ENCODE data around the gene NTM.

Gene NTM

DNA sequence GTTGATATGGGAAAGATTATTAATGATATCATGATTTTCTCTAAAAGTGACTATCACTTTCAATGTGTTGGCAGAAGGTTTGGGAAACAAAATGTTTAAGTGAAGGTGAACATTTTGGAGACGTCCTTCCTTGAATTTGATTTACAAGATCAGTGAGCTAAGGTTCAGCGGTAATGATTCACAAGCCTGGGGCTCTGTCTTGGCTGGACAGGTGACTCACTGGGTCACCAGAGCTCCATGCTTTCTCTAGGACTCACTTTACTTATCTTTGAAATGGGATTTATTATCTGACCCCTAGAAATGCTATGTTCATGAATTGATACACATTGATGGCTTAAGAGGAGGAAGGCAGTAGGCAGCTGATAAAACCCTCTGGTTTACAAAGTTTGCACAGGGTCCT lies 437.5 kb downstream of the NTM start:
- DNase-seq: no peak

DNA sequence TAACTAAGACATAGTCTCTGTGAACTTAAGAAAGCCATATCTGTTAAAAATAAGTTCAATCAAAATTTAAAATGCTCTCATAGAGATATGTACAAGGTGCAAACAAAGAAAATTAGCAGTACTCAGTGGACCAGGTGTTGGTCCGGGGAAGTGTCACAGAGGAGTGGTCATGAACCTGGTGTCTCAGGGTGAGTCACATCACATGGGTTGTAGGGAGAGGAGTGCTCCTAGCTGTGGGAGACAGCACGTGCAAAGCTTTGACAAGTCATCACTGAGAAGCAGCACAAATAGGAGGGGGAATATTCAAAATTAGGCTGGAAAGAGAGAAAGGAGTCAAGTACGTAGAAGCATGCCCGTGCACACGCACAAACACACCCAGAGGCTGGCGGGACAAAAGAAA lies 438.1 kb downstream of the NTM start:
- no peak for DNase-seq

DNA sequence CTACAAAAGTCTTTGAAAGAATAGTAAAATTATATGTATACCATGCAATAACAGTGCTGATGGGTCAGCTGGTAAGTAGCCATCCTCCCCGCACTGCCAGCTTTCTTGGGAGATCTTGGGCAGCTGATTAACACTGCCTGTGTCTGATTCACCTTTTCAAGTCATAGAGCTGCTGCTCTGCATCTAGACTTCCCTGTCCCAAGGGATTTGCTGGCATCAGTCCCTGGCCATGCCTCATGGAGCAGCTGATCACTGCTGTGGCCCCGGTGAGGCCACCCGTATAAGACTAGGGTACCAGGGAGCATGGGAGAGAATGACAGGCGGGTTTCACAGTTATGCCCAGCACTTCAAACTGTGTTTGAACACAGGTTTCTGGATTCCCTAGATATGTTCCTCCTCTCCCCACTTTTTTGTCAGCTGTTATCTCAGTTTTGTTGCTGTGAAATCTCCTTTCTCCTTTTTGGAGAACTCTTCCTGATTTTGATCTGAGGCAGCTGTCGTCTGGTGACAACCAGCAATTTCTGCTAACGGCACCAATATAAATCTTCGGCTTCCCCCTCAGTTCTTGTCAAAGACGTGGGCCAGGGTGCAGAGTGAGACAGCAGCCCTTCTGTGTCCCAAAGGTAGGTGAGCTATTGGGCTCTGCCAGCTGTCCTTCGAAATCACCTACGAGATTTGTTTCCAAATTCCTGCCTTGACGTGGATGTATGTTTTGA lies 438.9 kb downstream of the NTM start:
- DNase-seq: no peak

DNA sequence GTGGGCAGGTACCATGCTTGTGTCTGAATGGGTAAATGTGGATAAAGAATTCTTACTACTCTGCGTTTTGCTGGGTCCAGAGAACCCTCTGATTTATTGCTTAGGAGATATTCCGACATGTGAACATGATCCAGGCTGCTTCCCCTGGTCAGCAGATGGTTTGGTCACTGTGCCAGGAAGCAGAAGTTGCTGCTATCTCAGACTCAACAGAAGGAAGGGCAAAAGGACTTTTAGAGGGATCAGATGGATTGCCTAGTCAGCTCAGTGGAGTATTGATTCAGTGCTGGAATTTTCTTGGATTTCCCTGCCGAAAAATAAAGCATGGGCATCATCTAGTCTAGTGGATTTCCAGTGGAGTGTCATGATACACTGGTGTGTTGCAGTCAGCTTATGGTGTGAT lies 440.1 kb downstream of the NTM start:
- no peak for DNase-seq

DNA sequence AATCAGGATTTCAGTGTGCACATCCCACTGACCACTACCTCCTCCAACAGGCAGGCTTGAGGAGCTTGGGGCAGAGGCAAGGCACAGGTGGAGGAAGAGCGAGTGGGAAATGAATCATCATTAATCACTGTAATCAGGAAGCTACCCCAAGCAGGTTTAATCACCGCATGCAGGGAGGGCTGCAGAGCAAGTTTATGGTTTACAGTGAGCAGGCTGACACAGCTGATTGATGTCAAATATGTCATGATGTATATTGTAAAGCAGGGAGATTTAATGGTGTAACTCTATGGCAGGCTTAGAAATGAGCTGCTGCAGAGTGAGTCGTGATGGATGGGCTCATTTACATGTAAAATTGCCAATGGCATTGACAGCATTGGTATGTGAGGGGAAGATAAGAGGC lies 441.0 kb downstream of the NTM start:
- DNase-seq: no peak

DNA sequence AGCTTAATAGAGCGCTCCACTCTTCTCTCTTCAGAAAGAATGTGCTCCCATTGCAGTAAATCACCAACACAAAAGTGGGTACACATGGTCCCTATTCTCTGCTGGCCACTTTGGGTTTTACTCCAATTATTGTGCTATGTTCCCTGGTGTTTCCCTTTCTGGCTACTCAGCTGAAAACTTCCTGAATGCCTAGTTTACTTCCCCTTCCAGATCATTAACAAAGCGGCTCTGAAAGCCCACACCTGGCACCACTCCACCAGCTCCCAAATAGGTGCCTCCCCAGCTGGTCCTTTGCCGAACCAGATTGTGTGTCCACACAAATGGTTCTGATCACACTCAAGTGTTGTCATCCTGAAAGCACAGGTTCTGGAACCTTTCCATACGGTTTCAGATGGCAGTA lies 443.7 kb downstream of the NTM start:
- no peak for DNase-seq

DNA sequence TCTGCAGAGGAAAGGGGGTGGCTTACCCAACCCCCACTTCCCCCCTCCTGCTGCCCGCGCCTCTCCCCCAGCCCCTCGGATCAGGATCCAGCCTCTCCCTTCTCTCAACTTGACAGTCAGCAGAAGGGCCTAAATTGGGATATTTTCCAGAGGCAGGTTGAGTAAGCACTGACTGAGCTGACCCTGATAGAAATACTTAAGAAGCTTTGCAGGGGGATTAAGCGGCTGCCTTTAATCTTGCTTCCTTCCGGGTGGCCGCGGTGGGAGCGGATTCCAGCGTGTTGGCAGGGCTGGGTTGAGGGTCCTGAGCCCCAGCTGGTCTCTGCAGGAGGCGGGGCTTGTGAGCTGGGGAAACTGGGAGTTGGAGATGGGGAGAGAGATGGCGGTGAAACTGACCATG lies 445.2 kb downstream of the NTM start:
- DNase-seq: no peak

DNA sequence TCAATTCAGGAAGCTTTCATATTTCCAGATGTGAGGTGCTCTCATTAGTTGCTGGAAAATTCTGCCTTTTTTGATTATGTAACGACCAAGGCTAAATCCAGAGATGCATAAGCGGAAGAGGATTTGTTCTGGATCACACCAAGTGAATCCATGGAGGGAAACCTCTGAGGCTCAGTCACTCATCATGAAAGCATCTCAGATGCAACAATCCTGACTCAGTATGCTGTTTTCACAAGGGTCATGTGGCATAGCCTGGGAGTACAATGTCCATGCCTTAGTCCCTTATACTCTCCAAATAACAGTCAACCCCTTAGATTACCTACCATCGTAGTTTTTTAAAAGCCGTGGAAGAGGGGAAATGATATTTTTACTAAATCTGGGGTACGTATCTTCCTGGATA lies 445.6 kb downstream of the NTM start:
- no peak for DNase-seq

DNA sequence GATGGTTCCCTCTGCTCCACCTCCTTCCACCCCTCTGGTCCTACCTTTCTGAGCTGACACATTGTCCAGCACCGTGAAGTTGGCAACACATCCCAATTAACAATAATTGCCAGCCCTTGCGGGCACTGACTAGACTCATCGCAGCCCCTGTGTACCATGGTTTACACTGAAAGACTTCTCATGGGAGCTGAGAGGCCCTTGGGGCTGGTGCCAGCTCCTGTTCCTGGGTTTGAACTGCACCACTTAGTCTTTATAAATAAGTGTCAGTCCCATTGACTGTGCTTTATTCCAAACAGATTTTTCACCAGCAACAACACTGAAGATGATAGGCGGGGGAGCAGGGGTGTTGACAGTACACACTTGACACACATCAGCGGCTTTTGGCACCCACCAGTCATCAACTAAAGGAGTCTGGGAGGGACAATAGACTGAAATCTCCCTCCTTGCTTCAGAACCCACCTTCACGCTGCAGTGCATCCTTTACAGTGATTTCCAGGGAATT lies 447.3 kb downstream of the NTM start:
- no peak for DNase-seq

DNA sequence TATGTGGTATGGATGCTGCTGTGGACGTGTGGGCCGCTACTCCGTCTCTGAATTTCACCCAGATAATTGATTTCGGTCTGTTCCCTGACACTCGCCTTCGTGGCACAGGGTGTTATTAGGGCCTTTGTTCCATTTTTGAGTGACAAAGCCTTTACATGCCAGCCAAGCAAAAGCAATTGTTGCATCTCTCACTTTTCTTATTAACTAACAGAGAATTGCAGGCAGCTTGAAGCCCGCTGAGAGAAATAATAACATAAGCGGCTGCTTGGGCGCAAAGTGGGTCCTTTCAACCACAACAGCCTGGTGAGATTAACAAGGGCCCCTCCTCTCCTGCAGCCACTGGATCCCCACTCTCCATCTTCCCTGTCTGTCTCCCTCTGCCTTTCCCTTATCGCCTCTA lies 449.4 kb downstream of the NTM start:
- DNase-seq: no peak

DNA sequence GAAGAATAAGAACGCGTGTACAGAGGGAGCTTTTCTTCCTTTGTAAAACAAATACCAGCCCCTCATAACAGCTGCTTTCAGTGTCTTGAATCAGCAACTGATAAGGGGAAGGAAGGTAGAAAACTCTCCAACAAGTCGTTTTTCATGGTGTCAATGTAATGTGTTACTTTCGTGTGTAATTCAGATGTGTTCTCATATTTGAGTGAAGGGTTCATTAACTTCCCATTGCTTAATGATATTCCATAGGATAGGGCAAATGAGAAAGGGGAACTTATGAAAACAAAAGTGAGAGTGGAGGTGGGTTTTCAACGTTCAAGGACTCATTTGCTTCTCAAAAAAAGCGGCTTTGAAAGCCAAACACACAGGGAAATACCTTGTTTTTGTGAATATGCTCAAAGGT lies 452.1 kb downstream of the NTM start:
- no peak for DNase-seq

DNA sequence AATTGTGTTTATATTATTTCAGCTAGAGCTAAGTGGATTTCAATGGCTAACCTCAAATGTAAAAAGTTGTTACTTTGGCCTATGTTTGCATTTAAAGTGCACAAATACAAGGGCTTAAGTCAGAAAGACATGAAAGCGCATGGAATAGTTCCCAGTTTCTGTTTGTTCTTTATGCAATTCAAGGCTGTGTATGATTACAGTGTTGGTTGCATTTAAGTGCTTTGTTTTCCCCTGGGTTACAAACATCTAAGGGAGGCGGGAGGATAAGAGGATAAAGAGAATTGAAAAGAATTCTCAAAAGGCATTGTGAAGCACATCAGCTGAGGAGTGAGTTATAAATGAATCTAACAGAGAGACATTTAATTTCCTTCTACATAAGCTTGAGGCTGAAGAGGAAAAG lies 453.4 kb downstream of the NTM start:
- no peak for DNase-seq

DNA sequence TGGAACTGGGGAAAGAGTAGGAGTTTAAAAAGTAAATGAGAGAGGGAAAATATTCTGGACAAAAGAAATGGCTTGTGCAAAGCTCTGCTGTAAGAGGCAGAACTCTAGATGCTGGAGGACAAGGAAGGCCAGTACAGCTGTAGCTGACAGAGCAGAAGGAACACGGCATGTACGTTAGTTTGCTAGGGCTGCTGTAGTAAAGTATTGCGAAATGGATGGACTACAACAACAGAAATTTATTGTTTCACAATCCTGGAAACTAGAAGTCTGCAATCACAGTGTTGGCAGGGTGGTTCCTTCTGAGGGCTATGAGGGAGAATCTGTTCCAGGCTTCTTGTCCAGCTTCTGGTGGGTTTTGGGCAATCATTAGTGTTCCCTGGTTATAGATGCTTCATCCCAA lies 454.4 kb downstream of the NTM start:
- DNase-seq: no peak

DNA sequence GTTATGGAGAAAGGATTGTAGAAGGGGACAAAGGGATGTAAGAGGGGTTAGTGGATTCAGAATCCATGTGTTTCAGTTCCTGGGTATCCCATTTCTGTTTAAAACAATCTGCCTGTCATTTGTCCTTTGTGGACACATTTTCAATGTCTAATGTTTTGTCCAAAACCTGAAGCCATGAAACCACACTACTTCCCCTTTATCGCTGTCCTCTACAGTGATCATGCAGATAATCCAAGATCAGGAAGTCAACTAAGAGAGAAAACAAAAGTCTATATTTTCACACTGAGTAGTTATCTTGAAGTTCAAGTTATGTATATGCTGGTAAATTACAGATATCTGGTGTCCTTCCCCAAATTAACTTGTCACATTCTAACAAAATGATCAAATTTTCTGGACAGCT lies 457.0 kb downstream of the NTM start:
- DNase-seq: no peak

DNA sequence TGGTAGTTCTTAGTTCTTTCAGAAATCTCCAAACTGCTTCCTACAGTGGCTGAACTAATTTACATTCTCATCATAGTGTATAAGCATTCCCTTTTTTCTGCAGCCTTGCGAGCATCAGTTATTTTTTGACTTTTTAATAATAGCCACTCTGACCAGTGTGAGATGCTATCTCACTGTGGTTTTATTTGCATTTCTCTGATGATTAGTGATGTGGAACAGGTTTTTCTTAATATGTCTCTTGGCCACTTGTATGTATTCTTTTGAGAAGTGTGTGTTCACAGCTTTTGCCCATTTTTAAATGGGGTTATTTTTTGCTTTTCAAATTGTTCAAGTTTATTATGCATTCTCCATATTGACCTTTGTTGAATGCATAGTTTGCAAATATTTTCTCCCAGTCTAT lies 459.3 kb downstream of the NTM start:
- DNase-seq: no peak

DNA sequence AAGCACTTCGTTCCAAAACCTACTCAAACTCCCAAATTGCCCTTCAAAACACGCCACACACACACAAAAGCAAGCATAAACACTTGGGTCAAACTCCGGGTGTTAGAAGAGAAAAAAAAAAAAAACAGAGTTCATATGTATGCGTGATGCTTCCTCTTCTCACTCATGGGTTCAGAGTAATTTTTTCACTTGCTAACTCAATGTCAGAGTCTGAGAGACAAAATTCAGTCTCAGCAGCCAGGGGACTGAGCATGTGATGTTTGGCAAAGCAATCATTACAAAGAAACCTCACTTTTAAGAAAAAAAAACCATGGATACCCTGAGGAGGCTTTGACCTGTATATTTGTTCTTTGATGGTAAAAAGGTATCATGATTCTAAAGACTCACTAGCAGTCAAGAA lies 461.7 kb downstream of the NTM start:
- no peak for DNase-seq

DNA sequence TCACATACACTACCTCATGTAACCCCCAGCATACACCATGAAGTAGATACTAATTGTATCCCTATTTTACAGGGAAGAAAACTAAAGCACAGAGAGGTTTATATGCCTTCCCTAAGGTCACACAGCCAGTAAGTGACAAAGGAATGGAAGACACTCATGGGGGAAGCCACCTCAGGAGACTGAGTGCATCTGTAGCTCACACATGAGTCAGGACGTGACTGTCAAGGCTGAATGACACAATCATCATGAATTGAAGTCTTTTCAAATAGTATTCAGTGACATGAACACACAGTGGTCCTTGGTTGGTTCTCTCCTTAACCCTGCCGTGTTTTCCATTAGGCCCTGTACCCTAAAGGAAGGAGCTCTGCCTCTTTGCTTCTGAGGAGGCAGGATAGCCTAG lies 463.0 kb downstream of the NTM start:
- DNase-seq: no peak

DNA sequence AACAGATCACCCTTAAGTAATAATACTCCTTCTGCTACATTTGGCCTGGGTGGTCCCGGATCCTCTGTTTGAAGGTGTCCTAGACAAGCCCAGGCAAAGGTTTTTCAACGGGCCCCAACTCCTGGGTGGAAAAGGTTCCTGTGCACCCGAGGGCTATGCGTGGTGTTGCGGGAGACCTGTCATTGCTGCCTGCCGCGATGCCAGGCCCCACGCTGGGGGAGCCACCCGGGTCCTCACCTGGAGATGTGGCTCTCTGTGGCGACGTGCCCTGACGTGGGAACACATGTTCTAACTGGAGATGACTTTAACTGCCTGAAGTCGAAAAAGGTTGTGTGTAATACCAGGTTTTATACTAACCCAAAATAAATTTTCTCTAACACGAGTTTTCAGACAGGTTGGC lies 467.1 kb downstream of the NTM start:
- DNase-seq: no peak

DNA sequence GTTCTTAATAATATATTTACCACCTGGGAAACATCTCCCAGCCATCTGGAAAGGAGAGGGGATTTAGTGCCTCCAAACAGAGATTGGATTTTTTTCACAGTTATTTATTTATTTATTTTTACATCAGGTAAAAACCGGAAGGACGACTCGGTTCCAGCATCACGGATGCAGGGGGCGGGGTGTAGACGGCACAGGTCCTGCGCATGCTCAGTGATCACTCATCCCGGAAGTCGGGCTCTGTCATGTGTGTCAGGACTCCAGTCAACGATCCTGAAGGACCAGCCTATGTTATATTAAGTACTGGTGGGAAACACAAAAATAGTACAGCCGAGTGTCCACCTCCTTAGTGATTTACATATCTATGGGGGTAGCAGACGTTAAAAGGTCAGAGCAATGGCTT lies 467.6 kb downstream of the NTM start:
- peak; percentile 37 for DNase-seq

DNA sequence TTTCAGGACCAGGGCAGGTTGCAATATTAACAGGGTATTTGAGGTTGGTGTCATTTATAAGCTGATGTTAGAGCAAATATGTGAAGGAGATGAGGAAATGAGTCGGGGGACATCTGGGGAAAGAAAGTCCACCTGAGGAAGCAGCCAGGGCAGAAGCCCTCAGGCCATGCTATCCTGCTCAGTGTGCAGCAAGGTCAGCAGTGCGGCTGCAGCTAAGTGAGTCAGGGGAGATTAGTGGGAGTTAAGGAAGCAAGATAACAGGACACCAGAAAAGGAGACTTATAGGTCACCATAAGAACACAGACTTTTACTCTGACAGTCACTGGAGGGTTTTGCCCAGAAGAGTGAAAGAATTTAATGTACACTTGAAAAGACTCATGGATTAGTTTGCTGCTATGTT lies 468.9 kb downstream of the NTM start:
- DNase-seq: no peak

DNA sequence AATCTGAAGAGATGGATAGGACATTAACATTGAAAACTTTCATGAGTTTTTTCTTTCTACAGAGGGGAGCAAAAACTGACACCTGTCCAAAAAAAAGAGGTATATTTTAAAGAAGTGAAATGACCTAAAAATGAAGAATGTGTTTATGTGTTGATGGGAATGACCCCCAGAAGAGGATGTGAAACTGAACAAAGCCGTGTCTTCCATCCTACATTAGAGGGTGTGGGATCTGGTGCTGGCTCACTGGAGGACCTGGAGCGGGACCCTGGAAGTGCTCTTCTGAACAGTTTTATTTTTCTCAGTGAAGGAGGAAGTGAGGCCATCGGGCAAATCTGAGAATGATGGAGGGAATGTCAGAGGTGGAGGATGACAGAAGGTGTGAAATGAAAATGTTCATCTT lies 470.1 kb downstream of the NTM start:
- no peak for DNase-seq

DNA sequence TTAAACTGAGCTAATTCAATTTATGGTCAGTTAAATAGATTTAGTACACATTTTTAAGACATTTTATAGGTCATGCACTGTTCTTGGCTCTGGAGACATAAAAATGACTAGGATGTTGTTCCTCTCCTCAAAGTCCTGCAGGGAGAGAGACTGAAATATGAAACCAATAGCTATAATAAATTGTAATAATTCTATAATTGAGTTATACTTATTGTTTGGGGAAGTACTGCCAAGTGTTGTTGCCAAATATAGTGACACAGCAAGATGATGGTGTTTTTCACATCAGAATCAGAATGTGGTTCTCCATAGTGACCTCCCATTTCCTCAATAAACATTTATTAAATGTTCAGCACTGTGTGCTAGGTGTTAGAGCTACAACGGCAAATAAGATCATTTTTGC lies 470.6 kb downstream of the NTM start:
- DNase-seq: no peak

DNA sequence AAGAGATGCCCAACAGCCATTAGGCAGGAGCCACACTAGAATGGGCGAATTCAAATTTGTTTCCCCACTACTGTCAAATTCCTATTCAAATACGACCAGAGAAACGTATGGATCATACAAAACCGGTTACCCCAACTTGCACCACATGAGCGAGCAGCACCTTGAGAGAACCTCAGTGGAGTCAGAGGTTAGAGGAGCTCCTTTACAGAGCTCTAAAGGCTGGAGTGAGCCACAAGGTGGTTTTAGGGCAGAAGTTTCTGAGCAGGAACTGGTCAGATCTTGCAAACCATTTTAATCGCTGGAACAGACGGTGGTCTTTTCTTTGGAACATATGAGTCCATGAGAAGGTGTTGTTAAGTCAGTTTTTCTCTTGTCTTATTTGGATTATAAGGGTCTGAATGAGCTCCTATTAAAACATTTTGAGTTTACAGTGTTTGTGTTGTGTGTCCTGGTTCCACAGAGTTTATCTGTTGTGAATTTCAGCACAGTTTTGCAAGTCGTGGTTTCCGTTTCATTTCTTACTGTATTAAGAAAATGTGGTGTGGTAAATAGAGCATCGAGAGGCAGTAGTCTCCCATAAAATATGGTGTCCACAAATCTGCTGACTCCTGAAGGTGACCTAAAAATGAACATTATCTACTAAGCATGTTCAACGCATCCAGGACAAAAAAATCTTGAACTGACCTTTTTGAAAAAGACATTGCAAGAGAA lies 471.7 kb downstream of the NTM start:
- no peak for DNase-seq

DNA sequence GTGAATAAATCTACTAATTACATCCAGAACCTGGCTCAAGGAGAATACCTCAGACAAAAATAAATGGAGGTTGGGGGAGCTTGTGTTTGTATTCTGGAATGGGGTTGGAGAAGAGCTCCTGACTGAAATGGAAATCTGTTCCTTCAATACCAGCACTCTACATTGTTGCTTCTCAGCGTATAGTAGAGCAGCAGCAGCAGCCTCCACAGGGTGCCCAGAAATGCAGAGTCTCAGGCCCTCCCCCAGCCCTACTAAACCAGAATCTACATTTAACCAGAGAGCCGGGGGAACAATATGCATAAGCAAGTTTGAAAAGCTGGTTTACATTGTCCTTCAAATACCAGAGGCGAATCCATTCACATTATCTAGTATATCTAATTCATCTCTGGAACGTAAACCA lies 474.8 kb downstream of the NTM start:
- DNase-seq: no peak

DNA sequence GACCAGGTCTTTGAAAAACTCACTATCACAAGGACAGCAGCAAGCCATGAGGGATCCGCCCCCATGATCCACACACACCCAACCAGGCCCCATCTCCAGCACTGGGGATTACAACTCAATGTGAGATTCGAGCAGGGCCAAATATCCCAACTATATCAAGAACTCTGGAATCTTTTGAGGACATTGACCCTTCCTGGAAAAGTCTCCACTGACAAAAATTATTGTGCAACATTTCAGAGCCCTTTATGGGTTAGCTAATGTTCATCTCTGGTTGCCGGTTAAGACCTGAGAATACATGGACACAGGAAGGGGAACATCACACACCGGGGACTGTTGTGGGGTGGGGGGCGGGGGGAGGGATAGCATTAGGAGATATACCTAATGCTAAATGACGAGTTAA lies 479.1 kb downstream of the NTM start:
- no peak for DNase-seq
